Mesenchymal stem cell (in vitro differentiated cells and primary cell): ENCODE data around the gene PWWP2B.

ENCODE experiments used
- DNase-seq: peaks from one replicate; pipeline ENCODE4 v3.0.0-alpha.2; 2013
- H2AFZ ChIP-seq: one replicate; pipeline ENCODE4 v1.6.1; 2013; ENCODE audit warnings: low read depth, mild to moderate bottlenecking, control low read depth, inconsistent platforms, low read length, moderate library complexity
- H2AK5ac ChIP-seq: 2 replicates; pipeline ENCODE4 v1.6.1; 2013; ENCODE audit warnings: low read length, moderate library complexity, mild to moderate bottlenecking, inconsistent platforms; ENCODE audit not compliant: severe bottlenecking
- H2BK120ac ChIP-seq: one replicate; pipeline ENCODE4 v1.6.1; 2013; ENCODE audit warnings: low read depth, mild to moderate bottlenecking, inconsistent platforms, low read length, moderate library complexity
- H2BK12ac ChIP-seq, 2 experiments: one replicate each; pipeline ENCODE4 v1.6.1; 2013; ENCODE audit warnings: inconsistent platforms in 2 of 2, low read length in 2 of 2, mild to moderate bottlenecking in 2 of 2, moderate library complexity in 2 of 2, control low read depth in 1 of 2
- H2BK15ac ChIP-seq: one replicate; pipeline ENCODE4 v1.6.1; 2013; ENCODE audit warnings: mild to moderate bottlenecking, low read depth, inconsistent platforms; ENCODE audit not compliant: poor library complexity, severe bottlenecking
- H2BK5ac ChIP-seq: 2 replicates; pipeline ENCODE4 v1.6.1; 2013; ENCODE audit warnings: low read depth, mild to moderate bottlenecking, low read length, control low read depth, inconsistent platforms; ENCODE audit not compliant: poor library complexity, severe bottlenecking
- H3K14ac ChIP-seq, 2 experiments: one replicate each; pipeline ENCODE4 v1.6.1; 2013; ENCODE audit warnings: inconsistent platforms in 2 of 2, low read length in 2 of 2, control low read depth in 1 of 2, mild to moderate bottlenecking in 1 of 2, moderate library complexity in 1 of 2
- H3K18ac ChIP-seq, 2 experiments: one replicate each; pipeline ENCODE4 v1.6.1; 2013; ENCODE audit warnings: inconsistent platforms in 2 of 2, low read length in 2 of 2, control low read depth in 1 of 2, low read depth in 1 of 2, mild to moderate bottlenecking in 1 of 2
- H3K23ac ChIP-seq, 2 experiments: one replicate each; pipeline ENCODE4 v1.6.1; 2013; ENCODE audit warnings: inconsistent platforms in 2 of 2, low read length in 2 of 2, mild to moderate bottlenecking in 2 of 2, moderate library complexity in 2 of 2, control low read depth in 1 of 2
- H3K27ac ChIP-seq: 2 replicates; pipeline ENCODE4 v1.5.1; 2013; ENCODE audit warnings: mild to moderate bottlenecking, moderate library complexity, low read length, control low read depth, inconsistent platforms; ENCODE audit not compliant: poor library complexity, severe bottlenecking
- H3K27me3 ChIP-seq, 2 experiments: 2 replicates each; pipeline versions ENCODE4 v1.6.1 to v1.7.0; 2013; ENCODE audit warnings: low read length in 2 of 2, mild to moderate bottlenecking in 2 of 2, moderate library complexity in 2 of 2, control low read depth in 1 of 2, inconsistent platforms in 1 of 2; ENCODE audit not compliant: control insufficient read depth in 1 of 2, insufficient read depth in 1 of 2
- H3K36me3 ChIP-seq, 2 experiments: 2 replicates each; pipeline versions ENCODE4 v1.6.1 to v1.7.0; 2013; ENCODE audit warnings: low read length in 2 of 2, control low read depth in 1 of 2, inconsistent platforms in 1 of 2, low read depth in 1 of 2, mild to moderate bottlenecking in 1 of 2; ENCODE audit not compliant: insufficient read depth in 2 of 2, control insufficient read depth in 1 of 2
- H3K4ac ChIP-seq, 2 experiments: one replicate each; pipeline ENCODE4 v1.6.1; 2013; ENCODE audit warnings: inconsistent platforms in 2 of 2, low read length in 2 of 2, mild to moderate bottlenecking in 2 of 2, moderate library complexity in 2 of 2, control low read depth in 1 of 2, low read depth in 1 of 2
- H3K4me1 ChIP-seq: 2 replicates; pipeline ENCODE4 v1.6.1; 2013; ENCODE audit warnings: low read depth, low read length, control low read depth; ENCODE audit not compliant: control insufficient read depth, insufficient read depth
- H3K4me2 ChIP-seq: 2 replicates; pipeline ENCODE4 v1.6.1; 2013; ENCODE audit warnings: low read length, mild to moderate bottlenecking, inconsistent platforms; ENCODE audit not compliant: poor library complexity, severe bottlenecking
- H3K4me3 ChIP-seq, 2 experiments: 2 replicates each; pipeline versions ENCODE4 v1.5.1 to v1.7.0; 2013; ENCODE audit warnings: low read length in 2 of 2, mild to moderate bottlenecking in 2 of 2, control low read depth in 1 of 2, low read depth in 1 of 2; ENCODE audit not compliant: insufficient read depth in 1 of 2
- H3K79me1 ChIP-seq: replicated peaks from 2 replicates; pipeline ENCODE4 v1.6.1; 2013; ENCODE audit warnings: mild to moderate bottlenecking, control low read depth, low read length, inconsistent platforms; ENCODE audit not compliant: poor library complexity, severe bottlenecking
- H3K9ac ChIP-seq: 2 replicates; pipeline ENCODE4 v1.7.0; 2013; ENCODE audit warnings: mild to moderate bottlenecking, low read length, moderate library complexity
- H3K9me3 ChIP-seq: 2 replicates; pipeline ENCODE4 v1.7.0; 2013; ENCODE audit warnings: mild to moderate bottlenecking, low read length; ENCODE audit not compliant: control insufficient read depth
- H4K8ac ChIP-seq: one replicate; pipeline ENCODE4 v1.6.1; 2013; ENCODE audit warnings: inconsistent platforms, mild to moderate bottlenecking, low read length, moderate library complexity
- H4K91ac ChIP-seq: one replicate; pipeline ENCODE4 v1.6.1; 2013; ENCODE audit warnings: mild to moderate bottlenecking, low read length, inconsistent platforms
- WGBS: methylation state at CpG from one replicate; pipeline ENCODE4 v1.1.7; 2013; ENCODE audit warnings: mixed read lengths; 5-methylcytosine and 5-hydroxymethylcytosine counted together

Gene PWWP2B

GRCh38 chr10:132431537-132432175 is 34.7 kb downstream of the PWWP2B start:
- H4K8ac ChIP-seq = no peak overlapping the region
- no peak overlapping the region for H4K91ac ChIP-seq
- no peaks in the 10 kb centered on the region for H3K27me3 ChIP-seq
- H3K14ac ChIP-seq = no peak overlapping the region
- H2AK5ac ChIP-seq = no peak overlapping the region
- H3K4me1 ChIP-seq = peaks cover 9% of the 10 kb centered on the region
- H3K4me3 ChIP-seq = no peak overlapping the region
- 94% methylated on average over 12 of the region's 12 CpGs for WGBS
- H2AFZ ChIP-seq = no peak overlapping the region
- H3K4ac ChIP-seq = no peak overlapping the region
- H2BK12ac ChIP-seq = no peak overlapping the region
- no peak overlapping the region for H3K27ac ChIP-seq
- no peaks in the 10 kb centered on the region for H3K9me3 ChIP-seq
- no peak overlapping the region for H3K23ac ChIP-seq
- H3K18ac ChIP-seq = no peak overlapping the region
- no peak overlapping the region for H3K9ac ChIP-seq
- no peak overlapping the region for H2BK120ac ChIP-seq
- no peak overlapping the region for H2BK5ac ChIP-seq
- H2BK15ac ChIP-seq = no peak overlapping the region
- peaks cover 9 to 11% of the 10 kb centered on the region in 2 experiments for H3K36me3 ChIP-seq
- no peak overlapping the region for H3K4me2 ChIP-seq
- no peak for DNase-seq
- no peaks in the 10 kb centered on the region for H3K79me1 ChIP-seq

DNA sequence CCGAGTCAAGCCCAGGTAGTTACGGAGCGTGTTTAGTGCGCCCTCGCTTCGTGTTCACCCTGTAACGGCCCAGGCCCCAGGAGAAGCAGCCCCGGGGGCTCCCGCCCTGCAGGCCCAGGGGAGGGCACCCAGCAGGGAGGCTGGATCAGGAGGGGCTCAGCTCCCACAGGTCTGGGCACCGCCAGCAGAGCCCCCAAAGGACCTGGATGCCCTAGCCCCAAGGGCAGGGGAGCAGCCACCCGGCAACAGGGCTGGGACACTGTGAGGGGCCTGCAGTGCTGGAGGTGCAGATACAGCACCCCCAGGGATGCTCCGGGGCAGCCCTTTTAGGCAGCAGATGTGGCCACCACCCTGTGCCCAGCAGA is 35.2 kb downstream of the PWWP2B start:
- Histone ChIP-seq H3K36me3 (peaks cover 9 to 11% of the 10 kb centered on the region in 2 experiments), H3K9ac (no peak overlapping the region), H3K14ac (no peak overlapping the region), H2BK120ac (no peak overlapping the region), H2AFZ (no peak overlapping the region), H4K91ac (no peak overlapping the region), H2BK5ac (no peak overlapping the region), H3K4me3 (no peak overlapping the region), H3K4ac (no peak overlapping the region), H4K8ac (no peak overlapping the region), H2BK12ac (no peak overlapping the region), H2BK15ac (no peak overlapping the region), H3K4me1 (peaks cover 14% of the 10 kb centered on the region), H3K4me2 (no peak overlapping the region), H3K79me1 (no peaks in the 10 kb centered on the region), H3K27ac (no peak overlapping the region), H3K18ac (no peak overlapping the region), H3K23ac (no peak overlapping the region), H3K9me3 (no peaks in the 10 kb centered on the region), H3K27me3 (no peaks in the 10 kb centered on the region), H2AK5ac (no peak overlapping the region)
- DNase-seq = no peak
- 95% methylated on average over 12 of the region's 12 CpGs for WGBS

- WGBS = 92% methylated on average over 21 of the region's 21 CpGs
- Histone ChIP-seq H2BK120ac (no peak overlapping the region), H3K9me3 (no peaks in the 10 kb centered on the region), H3K36me3 (peaks cover 0 to 3% of the 10 kb centered on the region in 2 experiments), H3K27me3 (no peaks in the 10 kb centered on the region), H3K4me3 (no peak overlapping the region), H2AK5ac (no peak overlapping the region), H3K79me1 (no peaks in the 10 kb centered on the region), H2BK12ac (peak overlapping the region in 1 of 2 experiments; percentile 32), H2AFZ (no peak overlapping the region), H3K9ac (no peak overlapping the region), H4K8ac (no peak overlapping the region), H2BK15ac (no peak overlapping the region), H3K27ac (no peak overlapping the region), H2BK5ac (no peak overlapping the region), H4K91ac (no peak overlapping the region), H3K14ac (no peak overlapping the region), H3K18ac (no peak overlapping the region), H3K4me1 (peaks cover 23% of the 10 kb centered on the region), H3K4me2 (no peak overlapping the region), H3K4ac (no peak overlapping the region), H3K23ac (no peak overlapping the region)
- no peak for DNase-seq
Measured at GRCh38 chr10:132433671-132434340, 36.8 kb downstream of the PWWP2B start.

- Histone ChIP-seq H2BK5ac (no peak overlapping the region), H3K18ac (no peak overlapping the region), H2BK120ac (no peak overlapping the region), H2AK5ac (no peak overlapping the region), H3K4me3 (no peak overlapping the region), H3K79me1 (no peaks in the 10 kb centered on the region), H3K9me3 (no peaks in the 10 kb centered on the region), H3K4me1 (peaks cover 26% of the 10 kb centered on the region), H2AFZ (no peak overlapping the region), H4K91ac (no peak overlapping the region), H3K14ac (no peak overlapping the region), H3K9ac (no peak overlapping the region), H3K27ac (no peak overlapping the region), H3K27me3 (no peaks in the 10 kb centered on the region), H3K36me3 (peaks cover 0 to 4% of the 10 kb centered on the region in 2 experiments), H4K8ac (no peak overlapping the region), H2BK15ac (no peak overlapping the region), H3K4me2 (no peak overlapping the region), H2BK12ac (no peak overlapping the region), H3K4ac (no peak overlapping the region), H3K23ac (no peak overlapping the region)
- 88% methylated on average over 7 of the region's 12 CpGs for WGBS
- no peak for DNase-seq
Measured at GRCh38 chr10:132434405-132435005, 37.5 kb downstream of the PWWP2B start.
